ENCODE measurements around the gene RAPGEF2. TPM values are rescaled to one million over a fixed set of nuclear protein-coding genes. Genes with fewer than 3 reads are reported as not detected.

Gene RAPGEF2
- total and polyA plus RNA-seq, 2 experiments from 2014 or later: 10.2 to 63.1 TPM

GRCh38 chr4:159148441-159148840, 45.6 kb downstream of the RAPGEF2 start:
- Histone ChIP-seq H3K4me1 (ENCODE audit: insufficient read depth) (peaks cover 24% of the 10 kb centered on the region), H3K27me3 (ENCODE audit: insufficient read depth) (no peaks in the 10 kb centered on the region), H3K9me2 (ENCODE audit: insufficient read depth) (no peaks in the 10 kb centered on the region), H3K36me3 (ENCODE audit: insufficient read depth) (no peaks in the 10 kb centered on the region), H3K27ac (ENCODE audit: low read depth) (no peak overlapping the region), H4K20me1 (replicated peaks; ENCODE audit: insufficient read depth) (no peaks in the 10 kb centered on the region; the same call in 1 of the 2 replicates), H3K79me2 (replicated peaks; ENCODE audit: insufficient read depth) (peaks cover 98% of the 10 kb centered on the region), H3F3A (replicated peaks; ENCODE audit: low read depth) (no peaks in the 10 kb centered on the region), H3K4me2 (no peak overlapping the region), H2AFZ (no peak overlapping the region), H3K4me3 (no peak overlapping the region)
- TF ChIP-seq ZNF114 (CRISPR knock-in tag; IDR thresholded peaks at IDR 0.05): no peak
- TF ChIP-seq ZNF462 (CRISPR knock-in tag; IDR thresholded peaks at IDR 0.05): no peak
- TF ChIP-seq EZH2 (IDR thresholded peaks at IDR 0.05; ENCODE audit: low read depth, unreplicated experiment): no peak
- no peak for TF ChIP-seq ZNF331 (CRISPR knock-in tag; IDR thresholded peaks at IDR 0.05; ENCODE audit: low read depth)
- no peak for TF ChIP-seq STAT1 (IDR thresholded peaks at IDR 0.05; ENCODE audit: unreplicated experiment)
- no peak for TF ChIP-seq POLR2AphosphoS5 (IDR thresholded peaks at IDR 0.05; ENCODE audit: low read depth)
- TF ChIP-seq NANOG (IDR thresholded peaks at IDR 0.05; ENCODE audit: borderline replicate concordance): no peak
- TF ChIP-seq EZH2phosphoT487 (IDR thresholded peaks at IDR 0.05; ENCODE audit: unreplicated experiment): no peak
- TF ChIP-seq, protein P1, sequence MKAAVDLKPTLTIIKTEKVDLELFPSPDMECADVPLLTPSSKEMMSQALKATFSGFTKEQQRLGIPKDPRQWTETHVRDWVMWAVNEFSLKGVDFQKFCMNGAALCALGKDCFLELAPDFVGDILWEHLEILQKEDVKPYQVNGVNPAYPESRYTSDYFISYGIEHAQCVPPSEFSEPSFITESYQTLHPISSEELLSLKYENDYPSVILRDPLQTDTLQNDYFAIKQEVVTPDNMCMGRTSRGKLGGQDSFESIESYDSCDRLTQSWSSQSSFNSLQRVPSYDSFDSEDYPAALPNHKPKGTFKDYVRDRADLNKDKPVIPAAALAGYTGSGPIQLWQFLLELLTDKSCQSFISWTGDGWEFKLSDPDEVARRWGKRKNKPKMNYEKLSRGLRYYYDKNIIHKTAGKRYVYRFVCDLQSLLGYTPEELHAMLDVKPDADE (IDR thresholded peaks at IDR 0.05): no peak
- TF ChIP-seq CREB1 (CRISPR knock-in tag; IDR thresholded peaks at IDR 0.05; ENCODE audit: low read depth): no peak
- TF ChIP-seq REST (IDR thresholded peaks at IDR 0.05; ENCODE audit: unreplicated experiment): no peak
- no peak for TF ChIP-seq JUNB (IDR thresholded peaks at IDR 0.05; ENCODE audit: unreplicated experiment)
- no peak for TF ChIP-seq CTCF (conservative IDR thresholded peaks at IDR 0.05; ENCODE audit: low read depth in 2 of 2)
- Mint-ChIP-seq H3K27me3 (ENCODE audit: insufficient read depth, low read depth, poor library complexity) (peaks cover 2% of the 10 kb centered on the region), H3K4me1 (peaks cover 33% of the 10 kb centered on the region), H3K36me3 (ENCODE audit: low read depth) (no peaks in the 10 kb centered on the region), H3K4me3 (no peak overlapping the region), H3K9me3 (no peaks in the 10 kb centered on the region), H3K27ac (no peak overlapping the region)
- no peak for ATAC-seq
- DNase-seq (ENCODE audit: low spot score): no peak
